Measurements from ENCODE around the gene TAS2R9. TPM values are rescaled to one million over a fixed set of nuclear protein-coding genes. Genes with fewer than 3 reads are reported as not detected.
A peak's percentile ranks its signal among the peaks of the same experiment; 100 is the strongest.

Gene TAS2R9
- total RNA-seq, 1 donor from 2014 or later, result not detected

- no peaks in the 10 kb centered on the region for H3K36me3 Mint-ChIP-seq (ENCODE audit: low read depth)
- H3K4me3 Mint-ChIP-seq, result no peak overlapping the region
- H3K4me1 Mint-ChIP-seq, result no peaks in the 10 kb centered on the region
- no peak for DNase-seq (ENCODE audit: low read depth, low spot score)
- H3K27ac Mint-ChIP-seq (ENCODE audit: unreplicated experiment), result no peak overlapping the region
- no peaks in the 10 kb centered on the region for H3K27me3 Mint-ChIP-seq (ENCODE audit: low read depth)
- no peak for TF ChIP-seq CTCF (conservative IDR thresholded peaks at IDR 0.05)
- no peaks in the 10 kb centered on the region for H3K9me3 Mint-ChIP-seq
These were observed 26.7 kb downstream of the TAS2R9 start for GRCh38 chr12:10783252-10783651.

- Mint-ChIP-seq H3K27me3 (ENCODE audit: low read depth) (peaks cover 23% of the 10 kb centered on the region), H3K4me3 (no peak overlapping the region), H3K9me3 (no peaks in the 10 kb centered on the region), H3K27ac (ENCODE audit: unreplicated experiment) (no peak overlapping the region), H3K36me3 (ENCODE audit: low read depth) (no peaks in the 10 kb centered on the region), H3K4me1 (no peaks in the 10 kb centered on the region)
- no peak for DNase-seq (ENCODE audit: low read depth, low spot score)
- TF ChIP-seq CTCF (conservative IDR thresholded peaks at IDR 0.05), result no peak
These were observed 30.9 kb downstream of the TAS2R9 start for GRCh38 chr12:10779103-10779502.

GRCh38 chr12:10771132-10771733 is 38.7 kb downstream of the TAS2R9 start:
- Mint-ChIP-seq H3K27me3 (ENCODE audit: low read depth) (peaks cover 75% of the 10 kb centered on the region), H3K4me1 (no peaks in the 10 kb centered on the region), H3K36me3 (ENCODE audit: low read depth) (no peaks in the 10 kb centered on the region), H3K4me3 (no peak overlapping the region), H3K27ac (ENCODE audit: unreplicated experiment) (no peak overlapping the region), H3K9me3 (no peaks in the 10 kb centered on the region)
- peak; percentile 95 for TF ChIP-seq CTCF (conservative IDR thresholded peaks at IDR 0.05)
- DNase-seq (ENCODE audit: low read depth, low spot score), result no peak

- H3K36me3 Mint-ChIP-seq (ENCODE audit: low read depth), result peaks cover 2% of the 10 kb centered on the region
- no peak for TF ChIP-seq CTCF (conservative IDR thresholded peaks at IDR 0.05)
- peaks cover 56% of the 10 kb centered on the region for H3K27me3 Mint-ChIP-seq (ENCODE audit: low read depth)
- DNase-seq (ENCODE audit: low read depth, low spot score), result no peak
- no peak overlapping the region for H3K27ac Mint-ChIP-seq (ENCODE audit: unreplicated experiment)
- peaks cover 6% of the 10 kb centered on the region for H3K9me3 Mint-ChIP-seq
- H3K4me1 Mint-ChIP-seq, result no peaks in the 10 kb centered on the region
- H3K4me3 Mint-ChIP-seq, result no peak overlapping the region
These were observed 50.3 kb downstream of the TAS2R9 start for GRCh38 chr12:10759657-10760056.

Other genes starting within 250 kb of the TAS2R9 start
- gene MAGOHB, start 196.6 kb downstream of the TAS2R9 start, total RNA-seq, result 51.6 and 56.5 TPM in 2 replicates
- not detected in 2 replicates for gene STYK1, start 136.1 kb downstream of the TAS2R9 start, total RNA-seq
- 86.8 and 90.4 TPM in 2 replicates for gene YBX3, start 86.8 kb downstream of the TAS2R9 start, total RNA-seq
- 0.21 TPM in 1 of 2 replicates, not detected in the other for gene TAS2R7, start 7.5 kb downstream of the TAS2R9 start, total RNA-seq
- not detected in 2 replicates for gene TAS2R8, start 2.9 kb downstream of the TAS2R9 start, total RNA-seq
- gene TAS2R10, start 16.2 kb upstream of the TAS2R9 start, total RNA-seq, result 1.1 and 1.2 TPM in 2 replicates
- 3.3 and 6.9 TPM in 2 replicates for gene PRR4, start 39.3 kb upstream of the TAS2R9 start, total RNA-seq
- 17.4 and 21.1 TPM in 2 replicates for gene PRH1, start 74.1 kb upstream of the TAS2R9 start, total RNA-seq
- gene TAS2R13, start 99.4 kb upstream of the TAS2R9 start, total RNA-seq, result 1.0 and 1.1 TPM in 2 replicates
- gene PRH2, start 119.1 kb upstream of the TAS2R9 start, total RNA-seq, result not detected in 2 replicates
- gene TAS2R14, start 129.1 kb upstream of the TAS2R9 start, total RNA-seq, result 1.7 and 2.1 TPM in 2 replicates
- gene TAS2R50, start 176.7 kb upstream of the TAS2R9 start, total RNA-seq, result 1.0 and 1.3 TPM in 2 replicates
- gene TAS2R20, start 188.1 kb upstream of the TAS2R9 start, total RNA-seq, result 1.1 TPM in 2 replicates
- gene TAS2R19, start 212.5 kb upstream of the TAS2R9 start, total RNA-seq, result 2.8 and 3.3 TPM in 2 replicates
- 2.1 and 2.5 TPM in 2 replicates for gene TAS2R31, start 221.2 kb upstream of the TAS2R9 start, total RNA-seq